Parathyroid adenoma (tissue), 2 donors: Measurements from ENCODE around the gene ADCY5.

ENCODE experiments used
- H2AFZ ChIP-seq: fragments of 300-600 bp; sonication (generic); one replicate; pipeline ENCODE4 v1.7.0; 2017; ENCODE audit warnings: antibody characterized with exemption, mild to moderate bottlenecking
- H3K27ac ChIP-seq: fragments of 300-600 bp; sonication (generic); one replicate; pipeline ENCODE4 v1.7.0; 2017
- H3K27me3 ChIP-seq: fragments of 300-600 bp; sonication (generic); one replicate; pipeline ENCODE4 v1.7.0; 2017; ENCODE audit warnings: low read length; ENCODE audit not compliant: control insufficient read depth, insufficient read depth
- H3K36me3 ChIP-seq: fragments of 300-600 bp; sonication (generic); one replicate; pipeline ENCODE4 v1.7.0; 2017; ENCODE audit warnings: low read length; ENCODE audit not compliant: control insufficient read depth, insufficient read depth
- H3K4me1 ChIP-seq: fragments of 300-600 bp; sonication (generic); one replicate; pipeline ENCODE4 v1.7.0; 2017; ENCODE audit warnings: control low read depth
- H3K4me2 ChIP-seq: fragments of 300-600 bp; sonication (generic); one replicate; pipeline ENCODE4 v1.7.0; 2017; ENCODE audit warnings: low read length
- H3K4me3 ChIP-seq: fragments of 300-600 bp; sonication (generic); one replicate; pipeline ENCODE4 v1.7.0; 2017; ENCODE audit warnings: low read depth, low read length
- H3K79me2 ChIP-seq: fragments of 300-600 bp; sonication (generic); one replicate; pipeline ENCODE4 v1.7.0; 2017; ENCODE audit warnings: control low read depth
- H3K9ac ChIP-seq: fragments of 300-600 bp; sonication (generic); one replicate; pipeline ENCODE4 v1.7.0; 2017; ENCODE audit warnings: mild to moderate bottlenecking
- H3K9me3 ChIP-seq: fragments of 300-600 bp; sonication (generic); one replicate; pipeline ENCODE4 v1.7.0; 2017; ENCODE audit warnings: low read length; ENCODE audit not compliant: control insufficient read depth
- TF ChIP-seq, protein P1 (sequence below): fragments of 300-600 bp; sonication (generic); IDR thresholded peaks from one replicate; pipeline ENCODE4 v1.7.0; 2017; ENCODE audit warnings: antibody characterized with exemption, mild to moderate bottlenecking
- donor health status: primary hyperparathyroidism.

The ADCY5 gene

DNA sequence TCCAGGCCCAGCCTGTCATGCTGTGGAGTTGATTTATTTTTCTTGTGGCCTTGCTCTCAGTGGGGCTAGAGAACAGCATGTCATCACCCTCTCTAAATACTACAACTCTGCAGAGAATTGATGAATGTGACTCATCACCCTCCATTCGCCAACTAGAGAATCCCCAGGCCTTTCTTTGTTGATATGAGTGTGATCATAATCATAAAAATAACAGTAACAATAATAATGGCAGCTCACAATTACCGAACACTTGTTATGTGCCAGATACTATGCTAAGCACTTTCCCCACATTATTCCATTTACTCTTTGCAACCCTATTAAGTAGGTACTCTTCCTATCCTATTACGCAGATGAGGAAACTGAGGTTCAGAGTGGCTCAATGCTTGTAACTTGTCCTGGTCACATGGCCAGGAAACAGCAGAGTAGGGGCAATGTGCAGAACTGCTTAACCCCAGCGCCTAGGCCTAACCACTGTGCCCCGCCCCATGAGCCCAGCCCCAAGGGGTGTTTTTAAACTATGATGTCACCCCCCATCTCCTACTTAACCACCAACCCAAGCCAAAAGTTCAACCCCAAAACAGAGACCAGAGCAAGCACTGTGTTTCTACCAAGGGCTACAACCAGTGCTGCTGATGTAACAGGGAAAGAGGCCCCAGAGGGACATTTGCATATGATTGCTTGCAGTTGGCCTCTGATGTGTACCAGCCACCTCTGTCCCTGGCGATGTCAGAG lies 104.5 kb downstream of the ADCY5 start:
- H3K27ac ChIP-seq: no peak overlapping the region

DNA sequence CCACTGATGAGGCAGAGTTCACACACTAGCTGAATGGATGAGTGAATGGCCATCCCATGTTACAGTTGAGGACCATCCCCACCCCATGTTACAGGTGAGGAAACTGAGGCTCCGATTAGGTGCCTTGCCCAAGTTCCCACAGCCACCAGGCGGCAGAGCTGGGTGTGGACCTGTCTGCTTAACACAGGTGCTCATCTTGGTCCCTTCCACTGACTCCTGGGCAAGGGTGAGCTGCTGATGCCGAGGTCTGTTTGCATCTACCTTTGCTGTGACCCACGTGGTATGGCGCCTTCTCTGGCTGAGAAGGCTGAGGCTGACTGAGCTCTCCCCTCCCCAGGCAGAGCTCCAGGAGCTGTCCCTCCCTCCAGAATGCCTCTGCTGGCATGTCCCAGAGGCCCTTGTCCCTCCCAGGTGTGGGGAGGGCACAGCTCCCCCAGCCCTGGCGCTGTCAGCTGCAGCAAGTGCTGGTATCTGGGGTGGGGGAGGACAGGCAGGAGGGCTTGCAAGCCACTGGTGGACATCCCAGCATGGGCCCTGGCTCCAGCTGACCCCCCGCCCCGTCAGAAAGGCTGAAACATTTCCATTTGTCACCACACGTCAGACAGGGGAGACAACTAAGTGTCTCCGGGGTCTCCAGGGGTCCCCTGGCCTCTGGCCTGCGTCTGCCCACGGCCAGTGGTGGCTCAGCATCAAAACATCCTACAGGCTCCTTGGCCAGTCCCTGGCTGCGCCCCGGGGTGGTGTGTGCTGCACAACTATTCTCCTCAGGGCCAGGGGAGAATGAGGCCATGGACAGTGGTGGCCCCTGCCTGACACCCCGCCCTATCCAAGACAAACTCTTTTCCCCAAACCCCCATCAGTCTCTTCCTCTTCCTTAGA lies 105.4 kb downstream of the ADCY5 start:
- Histone ChIP-seq H2AFZ (no peak overlapping the region), H3K27ac (no peak overlapping the region), H3K9ac (no peak overlapping the region), H3K36me3 (no peaks in the 10 kb centered on the region), H3K4me2 (no peak overlapping the region), H3K4me1 (no peaks in the 10 kb centered on the region), H3K4me3 (no peak overlapping the region), H3K27me3 (no peaks in the 10 kb centered on the region), H3K9me3 (no peaks in the 10 kb centered on the region), H3K79me2 (no peaks in the 10 kb centered on the region)
- TF ChIP-seq, protein P1, sequence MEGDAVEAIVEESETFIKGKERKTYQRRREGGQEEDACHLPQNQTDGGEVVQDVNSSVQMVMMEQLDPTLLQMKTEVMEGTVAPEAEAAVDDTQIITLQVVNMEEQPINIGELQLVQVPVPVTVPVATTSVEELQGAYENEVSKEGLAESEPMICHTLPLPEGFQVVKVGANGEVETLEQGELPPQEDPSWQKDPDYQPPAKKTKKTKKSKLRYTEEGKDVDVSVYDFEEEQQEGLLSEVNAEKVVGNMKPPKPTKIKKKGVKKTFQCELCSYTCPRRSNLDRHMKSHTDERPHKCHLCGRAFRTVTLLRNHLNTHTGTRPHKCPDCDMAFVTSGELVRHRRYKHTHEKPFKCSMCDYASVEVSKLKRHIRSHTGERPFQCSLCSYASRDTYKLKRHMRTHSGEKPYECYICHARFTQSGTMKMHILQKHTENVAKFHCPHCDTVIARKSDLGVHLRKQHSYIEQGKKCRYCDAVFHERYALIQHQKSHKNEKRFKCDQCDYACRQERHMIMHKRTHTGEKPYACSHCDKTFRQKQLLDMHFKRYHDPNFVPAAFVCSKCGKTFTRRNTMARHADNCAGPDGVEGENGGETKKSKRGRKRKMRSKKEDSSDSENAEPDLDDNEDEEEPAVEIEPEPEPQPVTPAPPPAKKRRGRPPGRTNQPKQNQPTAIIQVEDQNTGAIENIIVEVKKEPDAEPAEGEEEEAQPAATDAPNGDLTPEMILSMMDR: no peak

More for the DNA sequence above, 104.5 kb downstream of the ADCY5 start:
- no peak overlapping the region for H3K4me2 ChIP-seq
- no peaks in the 10 kb centered on the region for H3K9me3 ChIP-seq
- TF ChIP-seq, protein P1: no peak
- no peak overlapping the region for H2AFZ ChIP-seq
- no peak overlapping the region for H3K9ac ChIP-seq
- H3K4me1 ChIP-seq: no peaks in the 10 kb centered on the region
- no peak overlapping the region for H3K4me3 ChIP-seq
- no peaks in the 10 kb centered on the region for H3K36me3 ChIP-seq
- H3K27me3 ChIP-seq: no peaks in the 10 kb centered on the region
- H3K79me2 ChIP-seq: no peaks in the 10 kb centered on the region

DNA sequence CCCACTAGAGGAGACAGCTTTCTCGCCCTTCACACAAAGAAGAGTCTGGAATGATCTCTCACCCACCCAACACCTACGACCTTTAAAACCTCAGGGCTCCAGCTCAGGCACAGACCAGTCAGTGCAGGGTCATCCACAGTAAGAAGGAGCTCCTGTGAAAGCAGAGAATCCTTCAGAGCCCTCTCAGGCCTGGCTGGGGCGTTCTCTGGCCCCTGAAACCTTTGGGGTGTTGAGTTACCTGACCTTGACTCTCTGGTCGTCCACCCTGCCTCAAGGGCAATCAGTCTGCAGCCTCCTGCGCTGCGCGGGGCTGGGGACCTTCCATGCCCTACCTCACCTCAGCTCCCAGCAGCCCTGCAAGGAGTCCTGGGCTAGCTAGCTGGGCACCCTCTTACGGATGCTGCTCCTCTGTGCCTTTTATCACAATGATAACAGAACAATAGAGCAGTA lies 106.2 kb downstream of the ADCY5 start:
- no peaks in the 10 kb centered on the region for H3K9me3 ChIP-seq
- TF ChIP-seq, protein P1: no peak
- no peaks in the 10 kb centered on the region for H3K27me3 ChIP-seq
- no peak overlapping the region for H3K27ac ChIP-seq
- H3K4me3 ChIP-seq: no peak overlapping the region
- H3K4me2 ChIP-seq: no peak overlapping the region
- H3K9ac ChIP-seq: no peak overlapping the region
- H3K36me3 ChIP-seq: no peaks in the 10 kb centered on the region
- H3K4me1 ChIP-seq: no peaks in the 10 kb centered on the region
- no peaks in the 10 kb centered on the region for H3K79me2 ChIP-seq
- H2AFZ ChIP-seq: no peak overlapping the region

DNA sequence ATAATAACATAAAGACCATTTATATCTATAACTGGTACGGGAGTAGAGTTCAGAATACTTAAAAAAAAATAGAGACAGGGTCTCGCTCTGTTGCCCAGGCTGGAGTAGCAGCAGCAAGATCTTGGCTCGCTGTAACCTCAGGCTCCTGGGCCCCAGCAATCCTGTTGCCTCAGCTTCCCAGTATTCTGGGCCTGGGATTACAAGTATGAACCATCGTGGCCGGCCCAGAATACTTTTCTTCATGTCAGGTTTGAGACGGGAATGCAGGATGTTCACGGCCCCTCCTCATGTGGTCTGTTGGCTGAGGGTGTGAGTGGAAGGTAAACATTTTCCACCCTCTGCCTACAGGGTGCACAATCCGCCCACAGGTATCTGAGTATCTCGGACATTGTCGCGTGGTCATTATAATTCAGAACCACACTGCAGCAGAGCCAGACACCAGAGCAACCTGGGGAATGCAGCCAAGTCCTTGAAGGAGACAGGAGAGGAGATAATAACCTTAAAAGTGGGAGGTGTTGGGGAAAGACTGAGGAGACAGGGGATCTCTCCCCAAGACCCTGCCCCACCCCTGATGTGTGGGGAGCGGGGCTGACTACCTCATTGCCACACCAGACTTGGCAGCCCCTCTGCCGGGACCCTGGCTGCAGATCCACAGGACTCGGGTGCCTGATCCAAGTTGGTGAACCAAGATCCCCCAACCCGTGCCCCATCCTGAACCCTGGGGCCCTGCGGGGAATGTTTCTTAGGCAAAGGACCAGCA lies 106.8 kb downstream of the ADCY5 start:
- TF ChIP-seq, protein P1: no peak
- Histone ChIP-seq H3K27me3 (no peaks in the 10 kb centered on the region), H3K9me3 (no peaks in the 10 kb centered on the region), H3K79me2 (no peaks in the 10 kb centered on the region), H2AFZ (no peak overlapping the region), H3K9ac (no peak overlapping the region), H3K4me3 (no peak overlapping the region), H3K36me3 (no peaks in the 10 kb centered on the region), H3K27ac (no peak overlapping the region), H3K4me2 (no peak overlapping the region), H3K4me1 (no peaks in the 10 kb centered on the region)
